Transverse colon (tissue), 4 donors: ENCODE measurements around the gene HAO2. TPM values are rescaled to one million over a fixed set of nuclear protein-coding genes. Genes with fewer than 3 reads are reported as not detected.

Source experiments
- DNase-seq: peaks from one replicate; pipeline ENCODE4 v3.0.0-alpha.2; 2019
- H3K27ac ChIP-seq, 4 donors: fragments of 200-600 bp; sonication (generic); 2 replicates each; pipeline ENCODE4 v1.5.1; 2016 to 2018; ENCODE audit warnings: inconsistent platforms in 4 of 4
- H3K27me3 ChIP-seq: fragments of 200-600 bp; sonication (generic); 2 replicates; pipeline ENCODE4 v1.5.1; 2017; ENCODE audit warnings: inconsistent platforms
- H3K36me3 ChIP-seq, 4 donors: fragments of 200-600 bp; sonication (generic); 2 replicates each; pipeline ENCODE4 v1.5.1; 2017 to 2019; ENCODE audit warnings: inconsistent platforms in 4 of 4
- H3K4me1 ChIP-seq, 4 donors: fragments of 200-600 bp; sonication (generic); 2 replicates each; pipeline ENCODE4 v1.5.1; 2017 to 2020; ENCODE audit warnings: inconsistent platforms in 4 of 4
- H3K4me3 ChIP-seq, 4 donors: fragments of 200-600 bp; sonication (generic); 1 replicate in 1 of 4; 2 replicates in 3 of 4; pipeline versions ENCODE4 v1.5.1 to v1.6.1; 2017 to 2019; ENCODE audit warnings: inconsistent platforms in 4 of 4
- H3K9me3 ChIP-seq, 2 donors: fragments of 200-600 bp; sonication (generic); 2 replicates each; pipeline ENCODE4 v1.5.1; 2017 to 2019; ENCODE audit warnings: inconsistent platforms in 2 of 2
- CTCF ChIP-seq, 5 experiments: fragments of 200-600 bp in 3 of 5; fragments of 450-650 bp in 2 of 5; sonication (generic) in 3 of 5; IDR thresholded peaks; 1 replicate in 2 of 5; 2 replicates in 3 of 5; pipeline ENCODE4 v1.5.1; 2016 to 2017; ENCODE audit warnings: antibody characterized with exemption in 5 of 5, inconsistent platforms in 3 of 5, mild to moderate bottlenecking in 2 of 5, moderate library complexity in 1 of 5
- EP300 ChIP-seq: sonication (generic); formaldehyde crosslinking; IDR thresholded peaks from one replicate; pipeline ENCODE4 v1.6.1; 2017; ENCODE audit warnings: antibody characterized with exemption, low read depth
- POLR2A ChIP-seq: fragments of 450-650 bp; IDR thresholded peaks from one replicate; pipeline ENCODE4 v1.6.1; 2016; ENCODE audit warnings: antibody characterized with exemption, mild to moderate bottlenecking, moderate library complexity
- POLR2AphosphoS5 ChIP-seq, 3 donors: sonication (generic); formaldehyde crosslinking; IDR thresholded peaks; one replicate each; pipeline ENCODE4 v1.6.1; 2016; ENCODE audit warnings: antibody characterized with exemption in 3 of 3
- WGBS, 2 donors: methylation state at CpG; one replicate each; pipeline ENCODE4 v1.1.5; 2018; ENCODE audit warnings: low coverage in 1 of 2; 5-methylcytosine and 5-hydroxymethylcytosine counted together
- in situ Hi-C, 4 donors: fragments of 200-750 bp; cut with MboI; loops; one replicate each; pipeline versions ENCODE4 v1.15.0 to v1.15.1; 2017; ENCODE audit warnings: low sequenced_read_pairs in 3 of 4, low pct_ligation_motif_present in 1 of 4, low pct_unique_long_range_greater_than_20kb in 1 of 4
- intact Hi-C: fragments of 100-400 bp; cut with DNase I; formaldehyde crosslinking; loops from one replicate; pipeline ENCODE4 v1.15.1; 2023; ENCODE audit warnings: low total_unique reads
- total RNA-seq, 4 donors: library from RNA; depleted of rRNA; stranded (reverse); fragments of >200 nt; gene quantifications; one replicate each; pipeline ENCODE4 v1.1.0, GENCODE V29; 2016

Gene HAO2
- total RNA-seq, 4 donors from 2014 or later: not detected

DNA sequence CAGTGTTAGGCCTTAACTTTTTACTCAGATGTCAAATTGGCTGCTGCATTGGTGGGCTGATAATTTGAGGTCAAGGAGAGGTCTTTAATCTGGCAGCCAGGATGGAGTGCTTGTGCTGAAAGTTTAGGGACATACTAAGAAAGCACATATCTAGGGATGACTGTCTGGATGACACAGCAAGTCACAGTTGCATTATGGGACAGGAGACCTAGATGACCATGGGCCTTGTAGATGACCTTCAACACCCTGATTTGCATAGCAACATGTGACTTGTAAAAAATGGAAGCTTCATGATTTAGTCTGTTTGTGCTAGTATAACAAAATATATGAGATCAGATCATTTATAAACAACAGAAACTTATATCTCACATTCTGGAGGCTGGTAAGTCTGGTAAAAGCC is 28.4 kb downstream of the HAO2 start:
- Histone ChIP-seq H3K9me3 (no peaks in the 10 kb centered on the region), H3K36me3 (no peaks in the 10 kb centered on the region)
- intact Hi-C loops: no loop called here

GRCh38 chr1:119397986-119398385 is 29.4 kb downstream of the HAO2 start:
- Histone ChIP-seq H3K27ac (no peak overlapping the region), H3K4me1 (peaks cover 0 to 16% (median 11%) of the 10 kb centered on the region in 4 donors), H3K27me3 (no peaks in the 10 kb centered on the region), H3K9me3 (no peaks in the 10 kb centered on the region), H3K4me3 (no peak overlapping the region), H3K36me3 (no peaks in the 10 kb centered on the region)
- TF ChIP-seq POLR2A (no peak), CTCF (IDR thresholded peaks at IDR 0.05) (no peak), POLR2AphosphoS5 (IDR thresholded peaks at IDR 0.05) (no peak), EP300 (no peak)
- intact Hi-C loops: no loop called here
- in situ Hi-C loops: no loop called here
- WGBS, 2 donors: 65 to 78% methylated on average over 3 of the region's 3 CpGs
- no peak for DNase-seq

More for the DNA sequence above, 28.4 kb downstream of the HAO2 start:
- Histone ChIP-seq H3K4me3 (no peak overlapping the region), H3K4me1 (peaks cover 0 to 24% (median 11%) of the 10 kb centered on the region in 4 donors), H3K27me3 (no peaks in the 10 kb centered on the region), H3K27ac (no peak overlapping the region)
- TF ChIP-seq POLR2AphosphoS5 (IDR thresholded peaks at IDR 0.05) (no peak), POLR2A (no peak), EP300 (no peak), CTCF (IDR thresholded peaks at IDR 0.05) (no peak)
- in situ Hi-C loops: no loop called here
- DNase-seq: no peak

- H3K36me3 ChIP-seq: no peaks in the 10 kb centered on the region
- peaks cover 0 to 5% of the 10 kb centered on the region in 2 donors for H3K9me3 ChIP-seq
- DNase-seq: no peak
- H3K4me3 ChIP-seq: no peak overlapping the region
- intact Hi-C loops: no loop called here
- H3K27me3 ChIP-seq: no peaks in the 10 kb centered on the region
- peaks cover 0 to 6% (median 1%) of the 10 kb centered on the region in 4 donors for H3K4me1 ChIP-seq
- no peak for TF ChIP-seq POLR2A
- no peak for TF ChIP-seq EP300
- TF ChIP-seq POLR2AphosphoS5 (IDR thresholded peaks at IDR 0.05): no peak
- no peak for TF ChIP-seq CTCF (IDR thresholded peaks at IDR 0.05)
- 23% methylated on average over 2 of the region's 2 CpGs; no CpG with 5 or more reads in 1 of the 2 donors for WGBS, 2 donors
- H3K27ac ChIP-seq: no peak overlapping the region
- in situ Hi-C loops: no loop called here
Measured at GRCh38 chr1:119404736-119405135, 36.2 kb downstream of the HAO2 start.

DNA sequence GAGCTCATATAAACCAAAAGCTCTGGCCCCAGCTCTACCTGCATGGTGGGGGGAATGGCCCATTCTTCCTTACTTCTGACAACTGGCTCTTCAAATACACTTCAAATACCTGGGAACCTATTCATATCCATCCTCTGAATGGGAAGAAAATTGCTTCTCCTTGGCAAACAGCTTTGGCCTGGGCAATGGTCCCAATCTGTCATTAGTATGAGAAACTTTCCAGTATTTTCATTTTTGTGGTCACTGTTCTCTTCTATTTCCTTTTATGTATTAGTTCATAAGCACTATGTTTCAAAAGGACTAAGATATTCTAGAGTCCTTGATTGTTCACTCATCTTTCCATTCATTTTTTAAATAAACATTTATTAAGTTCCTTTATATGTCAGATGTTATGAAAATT is 41.1 kb downstream of the HAO2 start:
- no peak overlapping the region for H3K27ac ChIP-seq
- no peaks in the 10 kb centered on the region for H3K27me3 ChIP-seq
- no peak overlapping the region for H3K4me3 ChIP-seq
- TF ChIP-seq CTCF (IDR thresholded peaks at IDR 0.05): no peak
- no peak for TF ChIP-seq POLR2AphosphoS5 (IDR thresholded peaks at IDR 0.05)
- no peak for TF ChIP-seq POLR2A
- no peak for TF ChIP-seq EP300
- peaks cover 0 to 17% (median 7%) of the 10 kb centered on the region in 4 donors for H3K4me1 ChIP-seq
- intact Hi-C loops (no loop called here), in situ Hi-C loops (no loop called here)
- no peaks in the 10 kb centered on the region for H3K36me3 ChIP-seq
- peaks cover 0 to 5% of the 10 kb centered on the region in 2 donors for H3K9me3 ChIP-seq
- no peak for DNase-seq
